ENCODE results near the gene HADHA. TPM values are rescaled to one million over a fixed set of nuclear protein-coding genes. Genes with fewer than 3 reads are reported as not detected.

Gene HADHA
- polyA plus RNA-seq, 1 of the 3 experiments (the other 2 are of a cell fraction) = 64.3 TPM

- ChIA-PET CTCF (interaction anchor here (1.3 kb wide), 1 partner anchor 69 kb away, joined by 5 read pairs; no protein-coding TSS in a partner anchor), POLR2A (interaction anchor here (0.6 kb wide), 1 partner anchor 209 kb away, joined by 3 read pairs; no protein-coding TSS in a partner anchor)
Measured at GRCh38 chr2:26157580-26157979, 86.9 kb downstream of the HADHA start.

DNA sequence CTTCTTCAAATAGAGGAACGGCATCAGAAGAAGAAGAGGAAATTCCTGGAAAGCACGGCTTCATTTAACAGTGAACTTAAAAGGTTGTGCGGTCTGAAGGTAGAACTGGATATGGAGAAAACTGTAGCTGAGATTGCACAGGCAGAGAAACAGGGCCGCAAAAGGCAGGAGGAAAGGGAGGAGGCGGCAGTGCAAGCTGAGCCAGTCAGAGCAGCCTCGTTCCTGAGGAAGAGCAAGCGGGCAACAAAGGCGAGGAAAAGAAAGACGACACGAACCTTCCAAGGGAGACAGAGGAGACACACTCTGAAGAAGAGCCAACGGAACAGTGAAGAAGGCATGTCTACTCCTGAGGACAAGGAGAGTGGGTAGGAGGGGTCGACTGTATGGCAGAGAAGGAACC is 94.2 kb downstream of the HADHA start:
- Histone ChIP-seq H3K4me3 (ENCODE audit: low read depth in 2 of 2, low read length in 1 of 2) (no peak overlapping the region), H3K4me1 (ENCODE audit: control insufficient read depth in 1 of 2, insufficient read depth in 2 of 2, low read depth in 1 of 2, low read length in 1 of 2) (no peaks in the 10 kb centered on the region), H3K79me2 (ENCODE audit: insufficient read depth) (no peaks in the 10 kb centered on the region), H3K36me3 (replicated peaks in 1 of 2; ENCODE audit: control insufficient read depth in 1 of 2, insufficient read depth in 2 of 2, low read length in 1 of 2) (no peaks in the 10 kb centered on the region), H3K27me3 (ENCODE audit: insufficient read depth) (no peaks in the 10 kb centered on the region; the same call in 1 of the 2 replicates), H3K27ac (ENCODE audit: low read depth in 2 of 2, low read length in 1 of 2) (no peak overlapping the region), H2AFZ (ENCODE audit: low read depth) (no peak overlapping the region), H3K9me3 (no peaks in the 10 kb centered on the region), H3K9ac (no peak overlapping the region), H3F3A (replicated peaks; ENCODE audit: insufficient read depth) (peaks cover 4% of the 10 kb centered on the region), H4K20me1 (ENCODE audit: insufficient read depth) (no peaks in the 10 kb centered on the region), H3K9me2 (no peaks in the 10 kb centered on the region), H3K4me2 (no peak overlapping the region)
- POLR2A ChIA-PET = no interaction called here
- CTCF ChIA-PET = interaction anchor here (0.7 to 9.6 kb wide), 5 partner anchors 15 to 299 kb away, joined by 3 to 96 read pairs (median 7); no protein-coding TSS in a partner anchor
- DNase-seq = no peak
- WGBS (ENCODE audit: low lambda C conversion rate) = 80% methylated on average over 12 of the region's 12 CpGs
- no peak for TF ChIP-seq IRF3 (IDR thresholded peaks at IDR 0.05; ENCODE audit: low read depth, low read length)
- TF ChIP-seq FOXM1 (IDR thresholded peaks at IDR 0.05; ENCODE audit: low read depth) = no peak
- TF ChIP-seq GABPA (IDR thresholded peaks at IDR 0.05; ENCODE audit: low read depth) = no peak
- TF ChIP-seq MAX (IDR thresholded peaks at IDR 0.05; ENCODE audit: low read depth) = no peak
- TF ChIP-seq, protein P1, sequence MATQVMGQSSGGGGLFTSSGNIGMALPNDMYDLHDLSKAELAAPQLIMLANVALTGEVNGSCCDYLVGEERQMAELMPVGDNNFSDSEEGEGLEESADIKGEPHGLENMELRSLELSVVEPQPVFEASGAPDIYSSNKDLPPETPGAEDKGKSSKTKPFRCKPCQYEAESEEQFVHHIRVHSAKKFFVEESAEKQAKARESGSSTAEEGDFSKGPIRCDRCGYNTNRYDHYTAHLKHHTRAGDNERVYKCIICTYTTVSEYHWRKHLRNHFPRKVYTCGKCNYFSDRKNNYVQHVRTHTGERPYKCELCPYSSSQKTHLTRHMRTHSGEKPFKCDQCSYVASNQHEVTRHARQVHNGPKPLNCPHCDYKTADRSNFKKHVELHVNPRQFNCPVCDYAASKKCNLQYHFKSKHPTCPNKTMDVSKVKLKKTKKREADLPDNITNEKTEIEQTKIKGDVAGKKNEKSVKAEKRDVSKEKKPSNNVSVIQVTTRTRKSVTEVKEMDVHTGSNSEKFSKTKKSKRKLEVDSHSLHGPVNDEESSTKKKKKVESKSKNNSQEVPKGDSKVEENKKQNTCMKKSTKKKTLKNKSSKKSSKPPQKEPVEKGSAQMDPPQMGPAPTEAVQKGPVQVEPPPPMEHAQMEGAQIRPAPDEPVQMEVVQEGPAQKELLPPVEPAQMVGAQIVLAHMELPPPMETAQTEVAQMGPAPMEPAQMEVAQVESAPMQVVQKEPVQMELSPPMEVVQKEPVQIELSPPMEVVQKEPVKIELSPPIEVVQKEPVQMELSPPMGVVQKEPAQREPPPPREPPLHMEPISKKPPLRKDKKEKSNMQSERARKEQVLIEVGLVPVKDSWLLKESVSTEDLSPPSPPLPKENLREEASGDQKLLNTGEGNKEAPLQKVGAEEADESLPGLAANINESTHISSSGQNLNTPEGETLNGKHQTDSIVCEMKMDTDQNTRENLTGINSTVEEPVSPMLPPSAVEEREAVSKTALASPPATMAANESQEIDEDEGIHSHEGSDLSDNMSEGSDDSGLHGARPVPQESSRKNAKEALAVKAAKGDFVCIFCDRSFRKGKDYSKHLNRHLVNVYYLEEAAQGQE (IDR thresholded peaks at IDR 0.05; ENCODE audit: low read depth, low read length) = no peak
- TF ChIP-seq CHD2 (IDR thresholded peaks at IDR 0.05; ENCODE audit: low read length, partially characterized antibody) = no peak
- TF ChIP-seq RAD21 (IDR thresholded peaks at IDR 0.05; ENCODE audit: low read length) = no peak
- no peak for TF ChIP-seq TCF12 (IDR thresholded peaks at IDR 0.05)
- TF ChIP-seq FOXJ3 (CRISPR knock-in tag; IDR thresholded peaks at IDR 0.05) = no peak
- TF ChIP-seq MXI1 (IDR thresholded peaks at IDR 0.05; ENCODE audit: low read depth, low read length) = no peak

More at GRCh38 chr2:26157580-26157979, 86.9 kb downstream of the HADHA start:
- no peak for DNase-seq
- Histone ChIP-seq H3K36me3 (replicated peaks in 1 of 2; ENCODE audit: control insufficient read depth in 1 of 2, insufficient read depth in 2 of 2, low read length in 1 of 2) (no peaks in the 10 kb centered on the region), H3K4me3 (ENCODE audit: low read depth in 2 of 2, low read length in 1 of 2) (no peak overlapping the region), H4K20me1 (ENCODE audit: insufficient read depth) (no peaks in the 10 kb centered on the region), H2AFZ (ENCODE audit: low read depth) (no peak overlapping the region), H3K27me3 (ENCODE audit: insufficient read depth) (no peaks in the 10 kb centered on the region), H3K79me2 (ENCODE audit: insufficient read depth) (no peaks in the 10 kb centered on the region), H3K9me3 (no peaks in the 10 kb centered on the region), H3K9ac (no peak overlapping the region), H3K4me1 (ENCODE audit: control insufficient read depth in 1 of 2, insufficient read depth in 2 of 2, low read depth in 1 of 2, low read length in 1 of 2) (no peaks in the 10 kb centered on the region), H3K4me2 (no peak overlapping the region), H3F3A (replicated peaks; ENCODE audit: insufficient read depth) (peaks cover under 1% of the 10 kb centered on the region), H3K9me2 (no peaks in the 10 kb centered on the region), H3K27ac (ENCODE audit: low read depth in 2 of 2, low read length in 1 of 2) (no peak overlapping the region)
- WGBS (ENCODE audit: low lambda C conversion rate) = 83% methylated on average over 5 of the region's 5 CpGs
- TF ChIP-seq MXI1 (IDR thresholded peaks at IDR 0.05; ENCODE audit: low read depth, low read length) = no peak
- TF ChIP-seq MEF2A (IDR thresholded peaks at IDR 0.05; ENCODE audit: borderline replicate concordance, low read depth) = no peak
- TF ChIP-seq GABPA (IDR thresholded peaks at IDR 0.05; ENCODE audit: low read depth) = no peak
- TF ChIP-seq, protein P2, sequence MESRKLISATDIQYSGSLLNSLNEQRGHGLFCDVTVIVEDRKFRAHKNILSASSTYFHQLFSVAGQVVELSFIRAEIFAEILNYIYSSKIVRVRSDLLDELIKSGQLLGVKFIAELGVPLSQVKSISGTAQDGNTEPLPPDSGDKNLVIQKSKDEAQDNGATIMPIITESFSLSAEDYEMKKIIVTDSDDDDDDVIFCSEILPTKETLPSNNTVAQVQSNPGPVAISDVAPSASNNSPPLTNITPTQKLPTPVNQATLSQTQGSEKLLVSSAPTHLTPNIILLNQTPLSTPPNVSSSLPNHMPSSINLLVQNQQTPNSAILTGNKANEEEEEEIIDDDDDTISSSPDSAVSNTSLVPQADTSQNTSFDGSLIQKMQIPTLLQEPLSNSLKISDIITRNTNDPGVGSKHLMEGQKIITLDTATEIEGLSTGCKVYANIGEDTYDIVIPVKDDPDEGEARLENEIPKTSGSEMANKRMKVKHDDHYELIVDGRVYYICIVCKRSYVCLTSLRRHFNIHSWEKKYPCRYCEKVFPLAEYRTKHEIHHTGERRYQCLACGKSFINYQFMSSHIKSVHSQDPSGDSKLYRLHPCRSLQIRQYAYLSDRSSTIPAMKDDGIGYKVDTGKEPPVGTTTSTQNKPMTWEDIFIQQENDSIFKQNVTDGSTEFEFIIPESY (IDR thresholded peaks at IDR 0.05; ENCODE audit: borderline replicate concordance, low read depth) = no peak

Data from SK-N-SH (cell line).